Sigmoid colon (tissue), 4 donors: Measurements from ENCODE around the gene ABCG4.

Source experiments
- CTCF ChIP-seq, 4 experiments: fragments of 450-650 bp in 3 of 4; fragments of 200-600 bp in 1 of 4; IDR thresholded peaks; one replicate each; pipeline ENCODE4 v1.5.1; 2016 to 2019; ENCODE audit warnings: antibody characterized with exemption in 4 of 4, mild to moderate bottlenecking in 3 of 4, moderate library complexity in 2 of 4
- EP300 ChIP-seq, 4 donors: sonication (generic); formaldehyde crosslinking; IDR thresholded peaks; one replicate each; pipeline ENCODE4 v1.6.1; 2017; ENCODE audit warnings: antibody characterized with exemption in 4 of 4
- POLR2A ChIP-seq, 2 donors: fragments of 450-650 bp; IDR thresholded peaks; one replicate each; pipeline ENCODE4 v1.6.1; 2016; ENCODE audit warnings: antibody characterized with exemption in 2 of 2, mild to moderate bottlenecking in 2 of 2, moderate library complexity in 2 of 2

GRCh38 chr11:119210050-119210449 lies 61.2 kb downstream of the ABCG4 start:
- TF ChIP-seq CTCF (IDR thresholded peaks at IDR 0.05) (no peak), EP300 (IDR thresholded peaks at IDR 0.05) (no peak), POLR2A (IDR thresholded peaks at IDR 0.05) (no peak)
